ENCODE measurements around the gene TMEM179. TPM values are rescaled to one million over a fixed set of nuclear protein-coding genes. Genes with fewer than 3 reads are reported as not detected.

TMEM179 gene
- total RNA-seq, 4 donors from 2014 or later: not detected

DNA sequence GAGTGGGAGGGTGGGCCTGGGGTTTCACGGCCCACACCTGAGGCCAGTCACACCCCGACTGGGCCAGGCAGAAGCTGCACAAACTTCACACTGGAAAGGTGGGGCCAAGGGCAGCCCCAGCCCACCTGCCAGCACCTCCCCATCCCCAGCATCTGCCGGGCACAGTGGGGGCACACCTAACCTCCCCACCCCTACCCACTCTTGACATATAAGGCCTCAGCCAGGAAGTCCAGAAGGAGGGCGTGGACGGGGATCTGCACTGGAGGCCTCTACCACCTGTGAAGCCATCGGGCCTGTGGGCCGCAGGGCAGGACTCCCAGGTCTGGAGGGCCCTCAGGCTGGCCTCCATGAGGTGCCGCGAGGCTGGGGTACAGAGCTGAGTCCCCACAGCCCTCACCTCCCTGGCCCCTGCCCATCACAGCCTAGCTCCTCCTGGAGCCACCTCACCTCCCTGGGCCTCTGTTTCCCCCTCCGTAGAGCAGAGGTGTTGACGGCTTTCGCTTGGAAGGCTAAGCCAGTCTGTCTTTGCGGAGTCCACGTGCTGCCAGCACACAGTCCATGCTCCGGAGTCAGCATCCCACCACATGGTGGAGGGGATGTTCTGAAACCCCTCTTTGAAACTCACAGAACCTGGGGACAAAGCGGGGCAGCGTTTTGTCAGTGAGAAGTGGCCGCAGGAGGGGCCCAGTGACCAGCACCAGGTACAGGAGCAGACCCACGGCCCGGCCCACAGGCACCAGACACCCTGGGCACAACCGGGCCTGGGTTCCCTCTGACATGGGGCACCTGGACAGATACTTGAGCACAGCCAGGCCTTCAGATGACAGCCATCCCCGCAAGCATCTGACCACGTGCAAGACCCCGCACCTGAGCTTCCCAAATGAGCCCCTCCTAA, 46.7 kb upstream of the TMEM179 start:
- Histone ChIP-seq H3K27ac (no peak overlapping the region), H3K4me3 (no peak overlapping the region), H3K36me3 (no peaks in the 10 kb centered on the region), H3K4me1 (peaks cover 9 to 12% (median 9%) of the 10 kb centered on the region in 3 donors), H3K9me3 (no peaks in the 10 kb centered on the region), H3K27me3 (peaks cover 0 to 18% (median 0%) of the 10 kb centered on the region in 4 donors)
- intact Hi-C loops (cut with DNase I): no loop called here
- WGBS, 2 donors: 79 to 81% methylated on average over 4 to 11 of the region's 24 CpGs
- no peak for TF ChIP-seq POLR2A (IDR thresholded peaks at IDR 0.05)
- TF ChIP-seq, protein P1, sequence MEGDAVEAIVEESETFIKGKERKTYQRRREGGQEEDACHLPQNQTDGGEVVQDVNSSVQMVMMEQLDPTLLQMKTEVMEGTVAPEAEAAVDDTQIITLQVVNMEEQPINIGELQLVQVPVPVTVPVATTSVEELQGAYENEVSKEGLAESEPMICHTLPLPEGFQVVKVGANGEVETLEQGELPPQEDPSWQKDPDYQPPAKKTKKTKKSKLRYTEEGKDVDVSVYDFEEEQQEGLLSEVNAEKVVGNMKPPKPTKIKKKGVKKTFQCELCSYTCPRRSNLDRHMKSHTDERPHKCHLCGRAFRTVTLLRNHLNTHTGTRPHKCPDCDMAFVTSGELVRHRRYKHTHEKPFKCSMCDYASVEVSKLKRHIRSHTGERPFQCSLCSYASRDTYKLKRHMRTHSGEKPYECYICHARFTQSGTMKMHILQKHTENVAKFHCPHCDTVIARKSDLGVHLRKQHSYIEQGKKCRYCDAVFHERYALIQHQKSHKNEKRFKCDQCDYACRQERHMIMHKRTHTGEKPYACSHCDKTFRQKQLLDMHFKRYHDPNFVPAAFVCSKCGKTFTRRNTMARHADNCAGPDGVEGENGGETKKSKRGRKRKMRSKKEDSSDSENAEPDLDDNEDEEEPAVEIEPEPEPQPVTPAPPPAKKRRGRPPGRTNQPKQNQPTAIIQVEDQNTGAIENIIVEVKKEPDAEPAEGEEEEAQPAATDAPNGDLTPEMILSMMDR (IDR thresholded peaks at IDR 0.05): no peak
- DNase-seq: no peak

DNA sequence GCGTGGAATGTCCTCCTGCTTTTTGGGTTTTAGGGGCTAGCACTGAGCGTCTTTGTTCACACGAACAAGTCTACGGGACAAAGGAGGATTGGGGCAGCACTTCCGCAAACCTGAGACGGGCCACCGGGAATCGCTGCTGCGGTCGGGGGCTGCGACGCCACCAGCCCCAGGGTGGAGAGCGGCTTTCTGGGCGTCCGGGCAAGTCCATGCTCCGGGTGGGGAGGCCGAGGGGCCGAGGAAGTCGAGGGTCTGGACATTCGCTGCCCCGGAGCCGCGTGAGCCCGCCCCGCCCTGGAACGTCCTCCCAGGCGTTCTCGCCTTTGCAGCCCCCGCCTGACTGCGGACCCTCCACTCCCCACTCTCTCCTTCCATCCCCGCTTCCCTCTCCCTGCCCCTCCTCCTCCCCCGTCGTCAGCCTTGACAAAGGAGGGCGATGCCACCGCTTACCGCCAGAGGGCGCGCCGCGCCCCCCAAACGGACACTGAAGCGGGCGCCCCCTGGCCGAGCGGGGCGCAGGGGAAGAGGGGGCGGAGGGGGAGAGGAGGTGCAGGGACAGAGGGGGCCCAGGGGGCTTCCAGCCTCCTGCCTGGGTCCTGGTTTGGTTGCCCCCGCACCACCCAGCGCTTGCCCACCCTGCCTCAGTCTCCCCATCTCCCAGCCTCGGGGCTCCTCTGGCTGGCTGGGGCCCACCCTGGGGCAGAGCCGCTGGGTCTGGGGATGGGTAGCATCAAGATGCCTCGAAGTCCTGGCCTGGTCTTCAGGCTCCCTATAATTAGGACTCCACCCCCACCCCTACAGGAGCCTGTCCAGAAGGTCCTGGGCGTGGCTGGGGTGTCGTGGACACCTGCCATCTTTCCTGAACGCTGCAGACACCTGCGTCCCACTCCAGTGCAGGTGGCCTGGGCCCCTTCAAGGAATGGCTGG, 45.7 kb upstream of the TMEM179 start:
- Histone ChIP-seq H3K27ac (no peak overlapping the region), H3K4me3 (peak overlapping the region in 3 of 4 donors; percentile 16 to 63 (median 40)), H3K9me3 (peaks cover 0 to 2% (median 0%) of the 10 kb centered on the region in 3 donors), H3K36me3 (no peaks in the 10 kb centered on the region), H3K27me3 (peaks cover 0 to 16% (median 0%) of the 10 kb centered on the region in 4 donors), H3K4me1 (peaks cover 9 to 12% (median 9%) of the 10 kb centered on the region in 3 donors)
- WGBS, 2 donors: 0 to 2% methylated on average over 1 to 12 of the region's 56 CpGs
- DNase-seq: no peak
- TF ChIP-seq POLR2A (IDR thresholded peaks at IDR 0.05): no peak
- TF ChIP-seq, protein P1 (IDR thresholded peaks at IDR 0.05): peak; percentile 87 to 100 (median 92)
- intact Hi-C loops (cut with DNase I): no loop called here

DNA sequence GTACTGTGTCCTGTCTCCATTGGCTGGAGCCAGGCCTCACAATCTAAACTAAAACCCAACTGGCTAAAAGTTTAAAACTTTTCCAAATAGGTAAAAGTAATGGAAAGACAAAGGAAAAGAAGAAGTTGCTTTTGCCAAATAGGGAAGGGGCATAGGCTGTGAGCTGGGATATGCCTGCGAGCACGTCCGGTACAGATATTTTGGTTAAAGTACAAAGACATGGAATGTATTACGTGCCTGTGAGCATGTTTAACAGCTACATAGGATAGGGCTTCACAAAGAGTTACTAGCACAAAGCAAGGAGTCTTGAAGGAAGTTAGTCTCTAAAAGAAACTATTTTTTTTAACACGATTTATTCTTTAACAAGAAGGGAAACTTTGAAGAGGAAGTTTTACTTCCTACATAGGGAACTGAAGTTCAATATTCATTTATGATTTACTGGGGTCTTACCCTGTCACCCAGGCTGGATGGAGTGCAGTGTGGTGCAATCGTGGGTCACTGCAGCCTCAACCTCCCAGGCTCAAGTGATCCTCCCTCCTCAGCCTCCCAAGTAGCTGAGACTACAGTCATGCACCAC, 43.0 kb upstream of the TMEM179 start:
- WGBS, 2 donors: 57 to 61% methylated on average over 6 of the region's 6 CpGs
- Histone ChIP-seq H3K27me3 (peaks cover 0 to 40% (median 0%) of the 10 kb centered on the region in 4 donors), H3K9me3 (peaks cover 0 to 3% (median 0%) of the 10 kb centered on the region in 3 donors), H3K27ac (no peak overlapping the region), H3K36me3 (no peaks in the 10 kb centered on the region), H3K4me3 (no peak overlapping the region), H3K4me1 (peaks cover 9 to 12% (median 9%) of the 10 kb centered on the region in 3 donors)
- DNase-seq: no peak
- TF ChIP-seq POLR2A (IDR thresholded peaks at IDR 0.05): no peak
- TF ChIP-seq, protein P1 (IDR thresholded peaks at IDR 0.05): no peak
- intact Hi-C loops (cut with DNase I): no loop called here

DNA sequence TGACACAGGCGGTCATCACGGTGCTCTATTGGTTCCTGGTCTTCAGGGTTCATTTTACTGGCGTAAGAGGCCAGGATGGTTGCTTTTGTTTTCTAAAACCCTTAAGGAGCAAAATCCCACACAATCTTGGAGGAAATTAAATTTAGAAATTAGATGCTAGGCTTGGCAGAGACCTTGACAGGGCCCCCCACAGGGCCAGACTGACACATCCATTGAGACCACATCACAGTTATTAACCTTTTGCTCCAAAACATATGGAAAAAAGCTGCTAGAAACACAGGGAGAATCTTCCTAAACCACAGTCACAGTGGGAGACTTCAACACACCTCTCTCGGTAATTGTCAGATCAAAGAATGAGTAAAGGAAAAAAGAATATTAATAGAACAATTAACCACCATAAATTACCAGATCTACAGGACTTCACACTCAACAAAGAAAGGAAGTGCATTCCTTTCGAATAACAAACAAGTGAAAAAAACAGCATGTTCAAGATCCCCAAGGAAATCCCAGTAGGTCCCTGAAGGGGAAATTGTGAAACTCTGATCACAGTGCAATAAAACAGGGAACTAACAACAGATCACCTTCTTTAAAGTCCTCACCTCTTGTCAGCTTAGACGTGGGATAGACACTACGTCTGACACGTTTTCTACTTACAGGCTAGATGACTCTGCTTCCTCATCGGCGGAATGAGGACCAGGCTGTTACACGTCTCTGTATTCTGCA, 40.2 kb upstream of the TMEM179 start:
- DNase-seq: no peak
- Histone ChIP-seq H3K36me3 (no peaks in the 10 kb centered on the region), H3K27ac (no peak overlapping the region), H3K4me3 (no peak overlapping the region), H3K27me3 (peaks cover 0 to 56% (median 2%) of the 10 kb centered on the region in 4 donors), H3K9me3 (peaks cover 0 to 3% (median 0%) of the 10 kb centered on the region in 3 donors), H3K4me1 (peaks cover 0 to 7% (median under 1%) of the 10 kb centered on the region in 3 donors)
- WGBS, 2 donors: 63 to 65% methylated on average over 11 of the region's 11 CpGs
- TF ChIP-seq, protein P1 (IDR thresholded peaks at IDR 0.05): no peak
- TF ChIP-seq POLR2A (IDR thresholded peaks at IDR 0.05): no peak
- intact Hi-C loops (cut with DNase I): no loop called here

Data from esophagus squamous epithelium (tissue), 5 donors.